CD8-positive, alpha-beta memory T cell (primary cell): Measurements from ENCODE around the gene ANKAR. TPM values are rescaled to one million over a fixed set of nuclear protein-coding genes. Genes with fewer than 3 reads are reported as not detected.
"Not testable (repeated sequence)": the region's sequence is repeated elsewhere in the genome, so short reads cannot be mapped to it uniquely, and the experiment has no call there.

Source experiments
- CTCF ChIA-PET: fragments of 350-600 bp; sonication (Branson Sonifier 250); formaldehyde crosslinking; loops from one replicate; lab custom pipeline; 2021; ENCODE audit warnings: antibody characterized with exemption; lab: Charles Lee
- POLR2A ChIA-PET: fragments of 350-600 bp; sonication (Branson Sonifier 250); formaldehyde crosslinking; loops from one replicate; lab custom pipeline; 2021; ENCODE audit warnings: antibody characterized with exemption; lab: Charles Lee
- DNase-seq, 5 donors: peaks; one replicate each; pipeline versions ENCODE4 v3.0.0 to v3.0.0-alpha.2; 2020 to 2022; ENCODE audit warnings: mixed read lengths in 1 of 5
- H3K27ac ChIP-seq: one replicate; pipeline ENCODE4 v1.7.0; 2013; ENCODE audit warnings: low read depth, mild to moderate bottlenecking, low read length, moderate library complexity
- H3K27me3 ChIP-seq: 2 replicates; pipeline ENCODE4 v1.7.0; 2013; ENCODE audit warnings: low read length, mild to moderate bottlenecking; ENCODE audit not compliant: insufficient read depth, poor library complexity, severe bottlenecking
- H3K36me3 ChIP-seq: 2 replicates; pipeline ENCODE4 v1.7.0; 2013; ENCODE audit warnings: mild to moderate bottlenecking, low read length, moderate library complexity; ENCODE audit not compliant: insufficient read depth
- H3K4me1 ChIP-seq: 2 replicates; pipeline ENCODE4 v1.7.0; 2013; ENCODE audit warnings: mild to moderate bottlenecking, low read length, moderate library complexity; ENCODE audit not compliant: insufficient read depth
- H3K4me3 ChIP-seq: 2 replicates; pipeline ENCODE4 v1.7.0; 2013; ENCODE audit warnings: mild to moderate bottlenecking, low read length
- H3K9me3 ChIP-seq: 2 replicates; pipeline ENCODE4 v1.7.0; 2013; ENCODE audit warnings: mild to moderate bottlenecking, low read length
- H3K27ac Mint-ChIP-seq, 8 donors: one replicate each; pipeline ENCODE4 v1.8.0; 2020 to 2021; ENCODE audit warnings: mixed read lengths in 8 of 8, mild to moderate bottlenecking in 6 of 8, inconsistent platforms in 3 of 8, moderate library complexity in 3 of 8
- H3K27me3 Mint-ChIP-seq, 2 donors: one replicate each; pipeline ENCODE4 v1.8.0; 2020 to 2021; ENCODE audit warnings: mixed read lengths in 2 of 2, mild to moderate bottlenecking in 1 of 2, moderate library complexity in 1 of 2
- H3K36me3 Mint-ChIP-seq, 3 donors: one replicate each; pipeline ENCODE4 v1.8.0; 2020 to 2021; ENCODE audit warnings: mixed read lengths in 3 of 3, inconsistent platforms in 1 of 3, mild to moderate bottlenecking in 1 of 3
- H3K4me1 Mint-ChIP-seq, 3 donors: one replicate each; pipeline ENCODE4 v1.8.0; 2020 to 2021; ENCODE audit warnings: mixed read lengths in 3 of 3, inconsistent platforms in 1 of 3, mild to moderate bottlenecking in 1 of 3
- H3K4me3 Mint-ChIP-seq, 7 donors: one replicate each; pipeline ENCODE4 v1.8.0; 2020 to 2021; ENCODE audit warnings: mixed read lengths in 7 of 7, mild to moderate bottlenecking in 6 of 7, moderate library complexity in 4 of 7, inconsistent platforms in 2 of 7
- H3K9me3 Mint-ChIP-seq, 5 donors: one replicate each; pipeline ENCODE4 v1.8.0; 2020 to 2022; ENCODE audit warnings: mixed read lengths in 5 of 5, mild to moderate bottlenecking in 3 of 5, moderate library complexity in 2 of 5, inconsistent platforms in 1 of 5
- polyA plus RNA-seq: library from polyadenylated mRNA; unstranded; fragments of 300-500 nt; fragmentation: Illumina TruSeq; gene quantifications from one replicate; pipeline ENCODE4 v1.2.3, GENCODE V29; 2021
- total RNA-seq, 2 experiments: library from RNA; stranded (reverse); gene quantifications; one replicate each; pipeline ENCODE4 v1.2.3, GENCODE V29; 2021

Gene ANKAR
- total and polyA plus RNA-seq, 3 experiments from 2014 or later, result 3.2 to 4.5 (median 3.3) TPM

- Mint-ChIP-seq H3K4me3 (no peak overlapping the region), H3K27me3 (peaks cover 0 to 1% of the 10 kb centered on the region in 2 donors), H3K4me1 (peaks cover 4% of the 10 kb centered on the region in 3 donors), H3K36me3 (peaks cover 0 to 7% (median 0%) of the 10 kb centered on the region in 3 donors), H3K9me3 (peaks cover 0 to 1% (median 0%) of the 10 kb centered on the region in 5 donors), H3K27ac (no peak overlapping the region)
- Histone ChIP-seq H3K36me3 (no peaks in the 10 kb centered on the region), H3K27me3 (no peaks in the 10 kb centered on the region), H3K27ac (no peak overlapping the region), H3K4me3 (no peak overlapping the region), H3K4me1 (no peaks in the 10 kb centered on the region), H3K9me3 (no peaks in the 10 kb centered on the region)
- ChIA-PET POLR2A (no interaction called here), CTCF (interaction anchor here (1.9 kb wide), 1 partner anchor 10 kb away, joined by 6 read pairs; the partner anchor contains the start of gene ASNSD1)
- no peak for DNase-seq
These were observed 23.2 kb upstream of the ANKAR start for GRCh38 chr2:189651284-189651683.

- H3K9me3 ChIP-seq, H3K36me3 ChIP-seq, POLR2A ChIA-PET, H3K27me3 ChIP-seq, H3K4me3 Mint-ChIP-seq, H3K4me3 ChIP-seq, H3K27me3 Mint-ChIP-seq, H3K36me3 Mint-ChIP-seq, H3K9me3 Mint-ChIP-seq, DNase-seq, CTCF ChIA-PET, H3K27ac ChIP-seq: not testable (repeated sequence)
- H3K4me1 Mint-ChIP-seq, result peaks cover 4 to 24% (median 20%) of the 10 kb centered on the region in 3 donors
- peak overlapping the region in 1 of 8 donors; percentile 65 for H3K27ac Mint-ChIP-seq
- H3K4me1 ChIP-seq, result peaks cover 13% of the 10 kb centered on the region
These were observed 21.0 kb upstream of the ANKAR start for GRCh38 chr2:189653464-189653863.

GRCh38 chr2:189654641-189655040, 19.8 kb upstream of the ANKAR start:
- no peaks in the 10 kb centered on the region for H3K27me3 ChIP-seq
- Mint-ChIP-seq H3K4me3 (no peak overlapping the region), H3K27me3 (peaks cover 0 to 1% of the 10 kb centered on the region in 2 donors), H3K4me1 (peaks cover 4 to 36% (median 30%) of the 10 kb centered on the region in 3 donors), H3K36me3 (peaks cover 0 to 7% (median 0%) of the 10 kb centered on the region in 3 donors), H3K27ac (peak overlapping the region in 1 of 8 donors; percentile 47), H3K9me3 (peaks cover 0 to 1% (median 0%) of the 10 kb centered on the region in 5 donors)
- no peak overlapping the region for H3K27ac ChIP-seq
- no peak for DNase-seq
- no peaks in the 10 kb centered on the region for H3K9me3 ChIP-seq
- CTCF ChIA-PET, result no interaction called here
- H3K4me3 ChIP-seq, result no peak overlapping the region
- POLR2A ChIA-PET, result no interaction called here
- no peaks in the 10 kb centered on the region for H3K36me3 ChIP-seq
- peaks cover 22% of the 10 kb centered on the region for H3K4me1 ChIP-seq

- H3K4me3 ChIP-seq, result peak overlapping the region; percentile 5
- H3K27me3 Mint-ChIP-seq, result no peaks in the 10 kb centered on the region
- H3K36me3 Mint-ChIP-seq, result no peaks in the 10 kb centered on the region
These were observed 16.6 kb upstream of the ANKAR start for GRCh38 chr2:189657867-189658266.

DNA sequence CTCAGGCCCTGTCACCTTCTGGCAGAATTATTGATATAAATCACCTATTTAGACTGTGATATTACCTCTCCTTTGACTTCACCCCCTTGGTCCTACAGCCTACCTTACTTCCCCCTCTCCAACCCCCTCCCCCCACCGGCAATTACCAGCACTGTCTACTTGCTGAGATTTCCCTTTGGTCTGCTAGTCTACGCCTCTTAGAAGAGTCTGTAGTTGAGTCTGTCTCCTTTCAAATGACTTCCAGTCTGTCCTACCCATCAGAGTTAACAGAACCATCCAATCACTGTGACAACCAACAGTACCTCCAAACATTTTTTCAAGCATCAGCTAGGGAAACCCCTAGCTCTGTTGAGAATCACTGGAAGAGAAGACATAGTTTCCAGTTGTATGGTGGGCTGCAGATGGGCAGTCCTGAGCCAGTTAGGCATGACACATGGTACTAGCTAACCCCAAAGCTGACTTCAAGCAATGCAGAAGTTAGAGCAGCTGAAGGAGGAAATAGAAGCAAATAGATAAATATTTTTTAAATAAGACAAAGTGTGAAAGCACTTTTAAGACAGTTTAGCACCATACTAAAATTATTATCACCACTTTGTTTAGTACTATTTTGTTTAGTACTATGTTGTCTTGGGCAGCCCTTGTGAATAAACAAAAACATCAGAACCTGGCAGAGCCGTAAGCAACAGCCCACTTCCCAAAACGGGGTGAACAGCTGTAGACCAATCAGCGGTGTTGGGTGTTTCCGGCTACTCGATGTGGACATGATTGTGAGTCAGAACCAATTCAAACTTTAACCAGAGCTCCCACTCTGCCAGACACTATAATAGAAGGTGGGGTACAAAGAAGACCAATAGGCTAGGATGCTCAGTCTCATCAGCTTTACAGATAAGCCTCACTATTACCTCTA, 15.9 kb upstream of the ANKAR start:
- Histone ChIP-seq H3K36me3 (no peaks in the 10 kb centered on the region), H3K4me1 (peaks cover 33% of the 10 kb centered on the region), H3K9me3 (no peaks in the 10 kb centered on the region), H3K27ac (peak overlapping the region; percentile 28), H3K4me3 (peak overlapping the region; percentile 5), H3K27me3 (no peaks in the 10 kb centered on the region)
- peaks cover 4 to 42% (median 38%) of the 10 kb centered on the region in 3 donors for H3K4me1 Mint-ChIP-seq
- CTCF ChIA-PET, result interaction anchor here (0.7 to 9.2 kb wide), 15 partner anchors 13 to 1021 kb away, joined by 3 to 76 read pairs (median 3); partner anchors contain the start of genes ANKAR, OSGEPL1 and SLC40A1
- H3K36me3 Mint-ChIP-seq, result peaks cover 0 to 1% (median 0%) of the 10 kb centered on the region in 3 donors
- peak overlapping the region; percentile 87 to 97 (median 96) for H3K27ac Mint-ChIP-seq
- no peaks in the 10 kb centered on the region for H3K9me3 Mint-ChIP-seq
- no peaks in the 10 kb centered on the region for H3K27me3 Mint-ChIP-seq
- POLR2A ChIA-PET, result interaction anchor here (2.4 to 2.7 kb wide), 2 partner anchors 78 to 104 kb away, joined by 11 to 14 read pairs; partner anchors contain the start of genes OSGEPL1 and SLC40A1
- DNase-seq, result peak in 2 of 5 donors; percentile 34 to 53
- H3K4me3 Mint-ChIP-seq, result peak overlapping the region; percentile 38 to 87 (median 74)

More at GRCh38 chr2:189657867-189658266, 16.6 kb upstream of the ANKAR start:
- Histone ChIP-seq H3K9me3 (no peaks in the 10 kb centered on the region), H3K36me3 (no peaks in the 10 kb centered on the region), H3K27me3 (no peaks in the 10 kb centered on the region), H3K4me1 (peaks cover 30% of the 10 kb centered on the region), H3K27ac (peak overlapping the region; percentile 22)
- CTCF ChIA-PET, result interaction anchor here (0.8 to 9.2 kb wide), 10 partner anchors 14 to 1022 kb away, joined by 3 to 76 read pairs (median 6); partner anchors contain the start of genes ANKAR, OSGEPL1 and SLC40A1
- peak in 4 of 5 donors; percentile 17 to 73 (median 54) for DNase-seq
- H3K9me3 Mint-ChIP-seq, result no peaks in the 10 kb centered on the region
- peak overlapping the region; percentile 87 to 97 (median 96) for H3K27ac Mint-ChIP-seq
- H3K4me3 Mint-ChIP-seq, result peak overlapping the region; percentile 38 to 87 (median 74)
- POLR2A ChIA-PET, result interaction anchor here (2.4 to 2.7 kb wide), 2 partner anchors 77 to 105 kb away, joined by 11 to 14 read pairs; partner anchors contain the start of genes OSGEPL1 and SLC40A1
- peaks cover 4 to 42% (median 35%) of the 10 kb centered on the region in 3 donors for H3K4me1 Mint-ChIP-seq

- H3K36me3 ChIP-seq, result no peaks in the 10 kb centered on the region
- CTCF ChIA-PET, result interaction anchor here (1.0 to 9.2 kb wide), 10 partner anchors 16 to 700 kb away, joined by 3 to 76 read pairs (median 6); partner anchors contain the start of genes ANKAR, OSGEPL1 and SLC40A1
- H3K4me1 Mint-ChIP-seq, result peaks cover 4 to 46% (median 42%) of the 10 kb centered on the region in 3 donors
- H3K4me3 ChIP-seq, result no peak overlapping the region
- H3K4me3 Mint-ChIP-seq, result peak overlapping the region in 2 of 7 donors; percentile 0 to 2
- H3K27ac Mint-ChIP-seq, result peak overlapping the region; percentile 62 to 97 (median 94)
- no peak for DNase-seq
- H3K9me3 ChIP-seq, result no peaks in the 10 kb centered on the region
- H3K36me3 Mint-ChIP-seq, result peaks cover 0 to 10% (median 0%) of the 10 kb centered on the region in 3 donors
- H3K4me1 ChIP-seq, result peaks cover 35% of the 10 kb centered on the region
- H3K27me3 Mint-ChIP-seq, result no peaks in the 10 kb centered on the region
- no peaks in the 10 kb centered on the region for H3K27me3 ChIP-seq
- POLR2A ChIA-PET, result interaction anchor here (2.4 to 2.7 kb wide), 2 partner anchors 79 to 103 kb away, joined by 11 to 14 read pairs; partner anchors contain the start of genes OSGEPL1 and SLC40A1
- H3K27ac ChIP-seq, result no peak overlapping the region
- no peaks in the 10 kb centered on the region for H3K9me3 Mint-ChIP-seq
These were observed 14.7 kb upstream of the ANKAR start for GRCh38 chr2:189659734-189660133.

GRCh38 chr2:189660803-189661147, 13.7 kb upstream of the ANKAR start:
- DNase-seq, result no peak
- no peak overlapping the region for H3K27ac ChIP-seq
- no peak overlapping the region for H3K27ac Mint-ChIP-seq
- no peaks in the 10 kb centered on the region for H3K36me3 ChIP-seq
- H3K4me1 Mint-ChIP-seq, result peaks cover 4 to 51% (median 43%) of the 10 kb centered on the region in 3 donors
- H3K4me3 Mint-ChIP-seq, result no peak overlapping the region
- no peaks in the 10 kb centered on the region for H3K9me3 Mint-ChIP-seq
- H3K4me3 ChIP-seq, result no peak overlapping the region
- peaks cover 35% of the 10 kb centered on the region for H3K4me1 ChIP-seq
- no peaks in the 10 kb centered on the region for H3K9me3 ChIP-seq
- H3K27me3 ChIP-seq, result no peaks in the 10 kb centered on the region
- H3K36me3 Mint-ChIP-seq, result peaks cover 0 to 16% (median 0%) of the 10 kb centered on the region in 3 donors
- POLR2A ChIA-PET, result interaction anchor here (2.6 kb wide), 1 partner anchor 14 kb away, joined by 22 read pairs; the partner anchor contains the start of gene ANKAR
- CTCF ChIA-PET, result interaction anchor here (0.6 to 9.2 kb wide), 25 partner anchors 10 to 410 kb away, joined by 3 to 76 read pairs (median 4); partner anchors contain the start of genes ANKAR, ORMDL1, OSGEPL1 and PMS1
- H3K27me3 Mint-ChIP-seq, result no peaks in the 10 kb centered on the region
